GM21723 (cell line): ENCODE measurements around the gene TRAF6.

Experiments used
- ATAC-seq: cut with Tn5 transposase; IDR thresholded peaks from one replicate; pipeline ENCODE4 v1.9.1; 2021; ENCODE audit warnings: mild to moderate bottlenecking, moderate library complexity; ENCODE audit not compliant: unreplicated experiment

TRAF6 gene

GRCh38 chr11:36460220-36460619 lies 49.9 kb downstream of the TRAF6 start:
- ATAC-seq = no peak

GRCh38 chr11:36459046-36459445 lies 51.0 kb downstream of the TRAF6 start:
- ATAC-seq = no peak

- no peak for ATAC-seq
Observed at GRCh38 chr11:36458129-36458915, 51.8 kb downstream of the TRAF6 start.

- no peak for ATAC-seq
Observed at GRCh38 chr11:36456156-36456555, 53.9 kb downstream of the TRAF6 start.

DNA sequence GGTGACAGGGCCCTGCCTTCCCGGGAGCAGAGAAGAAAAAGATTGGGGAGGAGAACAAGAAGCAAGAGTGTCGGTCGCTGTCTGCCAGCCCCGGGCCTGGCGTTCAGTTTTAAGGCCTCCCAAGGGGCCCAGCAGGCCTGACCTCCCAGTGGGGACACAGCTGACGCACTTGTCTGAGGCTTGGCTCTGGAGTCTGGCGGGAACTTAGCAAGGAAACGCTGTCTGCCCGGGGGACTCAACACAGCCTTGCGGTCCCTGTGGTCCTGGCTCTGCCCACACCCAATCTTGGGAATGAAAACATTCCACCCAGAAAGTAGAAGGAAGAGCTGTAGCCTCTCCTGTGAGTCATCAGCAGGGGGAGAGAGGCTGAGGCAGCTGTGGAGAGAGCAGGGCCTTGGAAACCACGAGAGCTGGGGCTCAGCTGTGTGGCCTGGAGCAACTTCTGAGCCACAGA lies 54.4 kb downstream of the TRAF6 start:
- no peak for ATAC-seq

DNA sequence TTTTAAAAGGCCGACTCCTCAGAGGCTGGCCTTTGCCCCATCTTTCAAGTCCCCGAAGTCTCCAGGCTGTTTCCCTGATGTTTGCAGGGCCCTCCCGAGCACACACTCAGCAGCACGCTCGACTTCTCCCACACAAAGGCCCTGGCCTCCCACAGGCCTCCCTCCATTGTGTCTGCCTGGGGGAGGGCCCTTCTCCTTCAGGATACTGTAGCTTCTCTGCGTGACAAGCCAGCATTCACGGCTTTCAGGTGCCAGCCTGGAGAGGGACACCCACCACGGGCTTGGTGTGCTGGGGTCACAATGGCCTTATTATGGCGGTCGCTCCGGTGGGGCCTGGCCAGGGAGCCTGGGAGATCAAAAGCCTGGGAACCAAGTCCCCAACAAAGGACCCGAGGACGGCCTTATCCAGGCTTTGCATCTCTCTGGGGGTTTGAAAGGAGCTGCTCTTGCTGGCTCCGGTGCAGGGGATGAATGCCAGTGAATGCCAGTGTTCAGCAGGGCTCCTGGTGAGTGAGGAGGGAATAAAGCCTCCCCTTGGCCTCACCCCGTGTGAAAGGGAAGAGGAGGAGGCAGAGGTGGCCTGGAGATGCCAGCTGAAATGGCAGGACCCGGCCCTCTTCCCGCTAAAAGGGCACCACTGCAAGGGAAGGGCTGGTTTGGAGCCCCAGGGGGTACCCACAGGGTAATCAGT lies 55.0 kb downstream of the TRAF6 start:
- ATAC-seq = no peak

GRCh38 chr11:36454551-36454940 lies 55.5 kb downstream of the TRAF6 start:
- no peak for ATAC-seq

- ATAC-seq = peak; percentile 43
Observed at GRCh38 chr11:36453678-36454077, 56.4 kb downstream of the TRAF6 start.

DNA sequence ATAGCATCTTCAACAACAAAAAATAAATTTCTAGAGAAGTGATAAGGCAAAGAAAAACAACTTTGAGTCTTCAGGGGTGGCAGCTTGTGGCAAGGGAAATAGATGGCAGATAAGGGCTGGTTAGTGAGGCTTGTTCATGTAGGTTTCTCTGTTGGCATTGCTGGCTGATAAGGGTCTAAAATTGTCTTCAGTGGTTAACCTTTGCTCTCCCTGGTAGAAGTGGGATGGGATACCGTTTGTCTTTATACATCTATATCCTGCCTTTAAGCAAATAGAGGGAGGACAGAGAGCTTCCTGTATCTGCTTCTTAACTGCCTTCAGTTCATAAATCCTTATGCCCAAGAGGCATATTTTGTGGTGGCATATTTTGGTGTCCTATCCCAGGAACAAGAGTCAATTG lies 57.1 kb downstream of the TRAF6 start:
- ATAC-seq = no peak

DNA sequence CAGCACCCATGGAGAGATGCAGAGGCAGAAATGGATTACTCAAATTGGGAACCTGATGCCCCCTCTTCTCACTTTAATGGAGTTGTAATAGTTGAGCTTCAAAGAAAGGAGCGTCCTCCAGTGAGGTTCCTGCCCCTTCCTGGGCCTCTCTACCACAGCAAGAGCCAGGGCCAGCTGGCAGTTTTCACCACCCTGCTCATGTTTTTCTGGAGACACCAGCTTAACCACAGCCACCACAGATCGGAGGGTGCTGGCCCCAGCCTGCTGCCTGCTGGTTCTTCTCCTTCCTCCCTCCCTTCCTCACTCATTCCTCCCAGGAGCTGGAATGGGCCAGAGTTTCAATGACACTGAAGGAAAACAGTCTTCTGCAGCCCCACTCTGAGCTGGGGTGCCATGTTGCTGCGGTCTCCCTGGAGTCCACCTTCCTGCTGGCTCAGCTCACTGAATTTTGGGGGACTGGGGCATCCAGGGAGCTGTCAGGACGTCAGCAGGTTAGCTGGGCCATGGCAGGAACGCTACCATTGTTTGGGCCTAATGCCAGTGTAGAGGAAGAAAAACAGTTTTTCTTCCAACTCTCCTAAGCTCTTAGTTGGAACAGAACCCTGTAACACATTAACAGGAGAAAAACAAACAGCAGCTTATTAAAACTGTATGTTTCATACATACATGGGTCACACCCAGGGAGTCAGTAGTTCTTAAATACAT lies 57.7 kb downstream of the TRAF6 start:
- no peak for ATAC-seq

GRCh38 chr11:36451681-36452080 lies 58.4 kb downstream of the TRAF6 start:
- ATAC-seq = no peak

DNA sequence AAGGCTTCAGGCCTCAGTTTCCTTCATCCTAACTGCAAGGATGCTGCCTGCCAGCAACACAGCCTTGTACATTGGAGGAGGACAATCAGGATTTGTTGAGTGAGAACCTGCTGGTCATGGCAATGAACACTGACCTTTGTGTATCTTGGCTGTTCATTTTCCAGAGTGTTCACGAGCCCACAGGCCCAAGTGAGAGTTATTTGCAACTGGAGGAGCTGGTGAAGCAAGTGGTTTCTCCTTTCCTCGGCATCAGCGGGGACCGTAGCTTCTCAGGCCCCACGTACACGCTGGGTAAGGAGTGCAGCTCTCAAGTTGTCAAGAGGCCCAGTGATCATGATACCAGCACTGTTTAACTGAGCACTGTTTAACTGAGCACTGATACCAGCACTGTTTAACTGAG lies 59.0 kb downstream of the TRAF6 start:
- no peak for ATAC-seq

- no peak for ATAC-seq
Observed at GRCh38 chr11:36450110-36450572, 59.9 kb downstream of the TRAF6 start.

- no peak for ATAC-seq
Observed at GRCh38 chr11:36449561-36450096, 60.4 kb downstream of the TRAF6 start.

- no peak for ATAC-seq
Observed at GRCh38 chr11:36447947-36448346, 62.1 kb downstream of the TRAF6 start.

GRCh38 chr11:36447514-36447913 lies 62.6 kb downstream of the TRAF6 start:
- ATAC-seq = no peak

DNA sequence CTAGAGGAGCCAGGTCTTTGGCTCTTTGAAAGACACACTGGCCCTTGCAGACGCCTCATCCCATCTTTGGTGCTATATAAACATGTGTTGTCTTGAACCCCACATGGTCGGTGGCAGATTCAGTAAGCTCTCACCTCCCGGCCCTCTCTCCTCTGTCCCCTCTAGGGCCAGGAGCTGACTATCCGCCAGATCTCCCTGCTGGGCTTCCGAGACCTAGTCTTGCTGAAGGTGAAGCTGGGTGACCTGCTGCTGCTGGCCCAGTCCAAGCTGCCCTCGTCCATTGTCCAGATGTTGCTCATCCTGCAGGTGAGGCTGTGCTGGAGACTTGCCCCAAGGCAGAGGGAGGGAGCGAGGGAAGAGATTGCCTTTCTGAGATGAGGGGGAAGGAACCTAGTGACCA lies 63.9 kb downstream of the TRAF6 start:
- no peak for ATAC-seq

DNA sequence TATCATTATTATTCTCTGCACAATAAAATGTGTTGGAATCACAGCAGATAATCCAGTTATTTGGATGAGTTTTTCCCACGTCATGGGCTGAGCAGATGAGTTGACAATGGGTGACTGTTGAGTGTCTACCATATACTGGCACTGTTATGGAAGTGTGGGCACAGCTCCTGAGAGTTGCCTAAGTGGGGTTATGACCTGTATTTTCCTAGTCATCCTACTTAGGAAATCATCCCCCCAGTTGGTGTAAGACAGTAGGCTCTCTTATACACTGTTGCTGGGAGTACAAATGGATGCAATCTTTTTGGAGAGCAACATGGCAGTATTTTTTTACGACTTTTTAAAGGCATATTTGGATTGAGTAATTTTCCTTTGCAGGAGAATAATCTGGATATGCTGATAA lies 66.4 kb downstream of the TRAF6 start:
- no peak for ATAC-seq

DNA sequence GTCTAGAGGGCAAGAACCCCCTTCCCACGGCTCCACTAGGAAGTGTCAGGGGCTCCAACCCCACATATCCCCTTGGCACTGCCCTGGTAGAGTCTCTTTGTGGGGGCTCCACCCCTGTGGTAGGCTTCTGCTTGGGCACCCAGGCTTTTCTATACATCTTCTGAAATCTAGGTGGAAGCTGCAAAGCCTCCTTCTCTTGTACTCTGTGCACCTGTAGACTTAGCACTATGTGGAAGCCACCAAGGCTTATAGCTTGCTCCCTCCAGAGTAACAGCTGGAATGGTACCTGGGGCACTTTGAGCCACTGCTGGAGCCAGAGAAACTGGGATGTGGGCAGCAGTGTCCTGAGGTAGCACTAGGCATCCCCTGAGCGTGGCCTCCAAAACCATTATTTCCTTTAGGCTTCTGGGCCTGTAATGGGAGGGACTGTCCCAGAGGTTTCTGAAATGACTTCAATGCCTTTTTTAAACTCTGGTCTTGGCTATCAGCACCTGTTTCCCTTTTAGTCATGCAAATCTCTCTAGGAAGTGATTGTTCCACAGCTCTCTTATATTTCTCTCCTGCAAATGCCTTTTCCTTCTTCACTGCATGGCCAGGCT lies 68.4 kb downstream of the TRAF6 start:
- ATAC-seq = peak; percentile 99

DNA sequence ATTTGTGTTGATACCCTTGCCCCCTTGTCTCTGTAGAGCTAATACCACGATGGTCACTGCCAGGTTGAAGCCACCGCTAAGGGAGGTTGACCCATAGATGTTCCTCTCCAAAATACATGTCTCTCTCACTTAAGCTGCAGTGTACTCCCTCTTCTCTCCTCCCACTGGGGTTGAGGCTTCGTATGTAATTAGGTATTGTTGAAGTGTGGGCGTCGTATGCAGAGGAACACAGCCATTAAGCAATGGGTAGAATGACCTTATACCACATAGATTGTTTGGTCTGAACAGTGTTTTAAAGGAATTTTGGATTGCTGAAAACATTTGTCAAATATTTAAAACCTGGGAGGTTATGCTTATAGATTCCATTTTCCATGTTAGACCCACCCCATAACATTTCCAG lies 71.9 kb downstream of the TRAF6 start:
- ATAC-seq = no peak

DNA sequence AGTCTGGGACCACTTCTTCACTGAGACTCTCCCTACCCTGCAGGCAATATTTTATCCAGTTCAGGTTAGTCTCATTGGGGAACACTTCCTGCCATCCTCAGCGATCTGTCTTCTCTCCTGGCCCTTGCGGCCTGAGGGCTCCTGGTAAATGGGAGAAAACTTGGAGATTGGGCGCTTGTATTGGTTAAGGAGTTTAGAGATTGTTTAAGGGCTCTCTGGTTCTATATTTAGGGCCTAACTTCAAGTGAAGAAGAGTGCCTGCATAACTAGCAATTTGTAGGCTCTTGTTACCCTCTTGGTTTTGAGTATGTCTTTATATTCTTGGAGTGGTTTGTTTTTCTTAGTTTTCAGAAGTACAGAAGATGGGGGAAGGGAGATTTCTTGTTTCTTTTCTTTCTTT lies 72.7 kb downstream of the TRAF6 start:
- ATAC-seq = no peak
